ENCODE data around the gene UGT1A9.
"Not testable (repeated sequence)": the region's sequence is repeated elsewhere in the genome, so short reads cannot be mapped to it uniquely, and the experiment has no call there.

Gene UGT1A9

GRCh38 chr2:233671290-233672161 lies at the start of gene UGT1A9:
Gene UGT1A9, plus strand, starts transcription at chr2:233671898. Its CDS starts 37 bp downstream, at chr2:233671935.
- TF ChIP-seq GATA3 (IDR thresholded peaks at IDR 0.05; ENCODE audit: low read depth, low read length), result no peak
- no peak for TF ChIP-seq GATA2 (IDR thresholded peaks at IDR 0.05; ENCODE audit: low read depth, low read length)

DNA sequence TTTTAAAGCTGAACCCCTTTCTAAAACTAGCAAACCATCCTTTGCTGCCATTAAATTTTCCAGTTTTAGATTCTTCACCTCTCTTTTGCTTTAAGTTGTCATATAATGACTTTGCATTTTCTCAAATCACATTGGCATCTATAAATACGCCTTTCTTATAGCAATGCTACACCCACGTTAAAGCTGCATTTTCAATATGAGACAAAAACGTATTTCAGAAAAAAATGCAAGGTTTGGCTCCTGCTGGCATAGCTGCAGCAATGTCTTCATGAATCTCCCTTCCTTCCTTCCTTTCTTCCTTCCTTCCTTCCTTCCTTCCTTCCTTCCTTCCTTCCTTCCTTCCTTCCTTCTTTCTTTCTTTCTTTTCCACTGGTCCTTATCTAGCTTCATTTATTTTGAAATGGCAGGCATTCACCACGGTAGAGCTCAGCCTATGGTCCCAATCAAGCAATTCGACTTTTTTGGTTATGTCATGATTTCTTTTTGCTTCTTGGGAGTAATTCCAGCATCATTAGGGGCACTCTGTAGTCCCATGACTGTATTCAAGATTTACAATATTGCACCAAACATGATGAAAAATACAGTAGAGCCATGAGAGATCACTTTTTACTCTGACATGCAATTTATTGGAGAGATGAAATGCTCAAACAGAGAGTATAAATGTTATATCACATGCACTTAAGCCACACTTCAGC lies 44.2 kb upstream of the UGT1A9 start:
- TF ChIP-seq GATA2 (IDR thresholded peaks at IDR 0.05; ENCODE audit: low read depth, low read length) (no peak), GATA3 (IDR thresholded peaks at IDR 0.05; ENCODE audit: low read depth, low read length) (no peak)

DNA sequence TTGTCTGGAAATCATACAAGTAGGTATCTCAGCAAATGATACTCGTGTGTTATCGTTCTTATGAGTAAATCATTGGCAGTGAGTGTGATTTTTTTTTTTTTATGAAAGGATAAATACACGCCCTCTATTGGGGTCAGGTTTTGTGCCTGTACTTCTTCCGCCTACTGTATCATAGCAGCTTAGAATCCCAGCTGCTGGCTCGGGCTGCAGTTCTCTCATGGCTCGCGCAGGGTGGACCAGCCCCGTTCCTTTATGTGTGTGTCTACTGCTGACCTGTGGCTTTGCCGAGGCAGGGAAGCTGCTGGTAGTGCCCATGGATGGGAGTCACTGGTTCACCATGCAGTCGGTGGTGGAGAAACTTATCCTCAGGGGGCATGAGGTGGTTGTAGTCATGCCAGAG lies 35.4 kb upstream of the UGT1A9 start, which contains the start of gene UGT1A10:
TSS of gene UGT1A10 (plus strand) at position 143 of the 400 bp plus-strand sequence. CDS start at position 218, 75 bp downstream.
- TF ChIP-seq GATA2, GATA3 (IDR thresholded peaks at IDR 0.05; ENCODE audit: low read depth, low read length): not testable (repeated sequence)

- no peak for TF ChIP-seq GATA3 (IDR thresholded peaks at IDR 0.05; ENCODE audit: low read depth, low read length)
- TF ChIP-seq GATA2 (IDR thresholded peaks at IDR 0.05; ENCODE audit: low read depth, low read length), result no peak
These were observed 32.9 kb upstream of the UGT1A9 start for GRCh38 chr2:233638836-233639235.

DNA sequence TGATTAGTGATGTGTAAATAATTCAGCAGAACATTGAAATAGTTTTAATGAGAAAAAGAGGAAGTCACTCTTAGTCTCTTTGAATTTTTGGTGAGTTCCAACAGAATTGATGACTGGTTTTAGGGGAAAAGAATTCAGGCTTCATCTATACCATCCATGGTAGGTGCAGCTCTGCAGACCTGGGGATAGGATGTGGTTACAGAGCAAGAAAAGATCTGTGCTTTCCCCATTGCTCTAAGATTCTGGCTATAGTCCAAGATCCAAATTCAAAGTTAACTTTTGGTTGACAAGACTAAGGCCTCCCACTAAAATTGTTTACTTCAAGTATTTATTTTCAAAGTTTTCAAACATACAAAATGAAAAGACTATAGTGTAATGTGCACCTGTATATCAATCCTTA lies 31.8 kb upstream of the UGT1A9 start:
- TF ChIP-seq GATA2 (IDR thresholded peaks at IDR 0.05; ENCODE audit: low read depth, low read length) (no peak), GATA3 (IDR thresholded peaks at IDR 0.05; ENCODE audit: low read depth, low read length) (no peak)

DNA sequence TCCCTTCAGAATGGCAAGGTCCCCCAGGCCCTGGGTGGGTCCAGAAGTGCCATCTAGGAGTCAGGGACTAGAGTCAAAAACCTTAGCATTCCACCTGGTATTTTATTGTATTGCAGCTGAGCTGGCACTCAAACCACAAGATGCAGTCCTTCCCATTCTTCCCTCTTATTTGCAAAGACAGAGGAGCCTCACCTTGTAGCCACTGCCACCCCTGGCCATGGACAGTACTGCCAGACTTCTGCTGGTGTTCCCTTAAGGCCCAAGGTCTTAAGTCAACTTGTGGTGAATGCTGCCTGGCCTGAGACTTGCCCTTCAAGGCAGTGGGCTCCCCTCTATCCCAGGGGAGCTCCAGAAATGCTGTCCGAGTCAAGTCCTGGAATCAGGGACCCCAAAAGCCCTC lies 28.6 kb upstream of the UGT1A9 start:
- TF ChIP-seq GATA2 (IDR thresholded peaks at IDR 0.05; ENCODE audit: low read depth, low read length) (no peak), GATA3 (IDR thresholded peaks at IDR 0.05; ENCODE audit: low read depth, low read length) (no peak)

- no peak for TF ChIP-seq GATA3 (IDR thresholded peaks at IDR 0.05; ENCODE audit: low read depth, low read length)
- TF ChIP-seq GATA2 (IDR thresholded peaks at IDR 0.05; ENCODE audit: low read depth, low read length), result no peak
These were observed 20.7 kb upstream of the UGT1A9 start for GRCh38 chr2:233650981-233651380.

GRCh38 chr2:233651430-233651829 lies 20.3 kb upstream of the UGT1A9 start:
- no peak for TF ChIP-seq GATA3 (IDR thresholded peaks at IDR 0.05; ENCODE audit: low read depth, low read length)
- TF ChIP-seq GATA2 (IDR thresholded peaks at IDR 0.05; ENCODE audit: low read depth, low read length), result no peak

- no peak for TF ChIP-seq GATA2 (IDR thresholded peaks at IDR 0.05; ENCODE audit: low read depth, low read length)
These were observed 17.2 kb upstream of the UGT1A9 start for GRCh38 chr2:233654501-233654900.

- no peak for TF ChIP-seq GATA2 (IDR thresholded peaks at IDR 0.05; ENCODE audit: low read depth, low read length)
- no peak for TF ChIP-seq GATA3 (IDR thresholded peaks at IDR 0.05; ENCODE audit: low read depth, low read length)
These were observed 16.7 kb upstream of the UGT1A9 start for GRCh38 chr2:233655043-233655442.

GRCh38 chr2:233656443-233656842 lies 15.3 kb upstream of the UGT1A9 start:
- no peak for TF ChIP-seq GATA3 (IDR thresholded peaks at IDR 0.05; ENCODE audit: low read depth, low read length)
- TF ChIP-seq GATA2 (IDR thresholded peaks at IDR 0.05; ENCODE audit: low read depth, low read length), result no peak

- no peak for TF ChIP-seq GATA3 (IDR thresholded peaks at IDR 0.05; ENCODE audit: low read depth, low read length)
- no peak for TF ChIP-seq GATA2 (IDR thresholded peaks at IDR 0.05; ENCODE audit: low read depth, low read length)
These were observed 13.1 kb upstream of the UGT1A9 start for GRCh38 chr2:233658610-233659009.

DNA sequence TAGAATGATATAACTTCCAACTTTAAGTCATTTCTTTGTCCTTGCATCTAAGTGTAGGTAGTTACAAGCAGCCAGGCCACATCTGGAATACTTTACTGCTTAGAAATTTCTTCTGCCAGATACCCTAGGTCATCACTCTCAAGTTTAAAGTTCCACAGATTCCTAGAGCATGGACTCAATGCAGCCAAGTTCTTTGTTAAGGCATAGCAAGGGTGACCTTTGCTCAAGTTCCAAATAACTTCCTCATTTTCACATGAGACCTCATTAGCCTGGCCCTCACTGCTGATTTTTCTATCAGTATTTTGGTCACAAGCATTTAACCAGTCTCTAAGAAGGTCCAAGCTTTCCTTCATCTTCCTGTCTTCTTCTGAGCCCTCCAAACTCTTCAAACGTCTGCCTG lies 7.8 kb upstream of the UGT1A9 start:
- TF ChIP-seq GATA3 (IDR thresholded peaks at IDR 0.05; ENCODE audit: low read depth, low read length) (no peak), GATA2 (IDR thresholded peaks at IDR 0.05; ENCODE audit: low read depth, low read length) (no peak)

DNA sequence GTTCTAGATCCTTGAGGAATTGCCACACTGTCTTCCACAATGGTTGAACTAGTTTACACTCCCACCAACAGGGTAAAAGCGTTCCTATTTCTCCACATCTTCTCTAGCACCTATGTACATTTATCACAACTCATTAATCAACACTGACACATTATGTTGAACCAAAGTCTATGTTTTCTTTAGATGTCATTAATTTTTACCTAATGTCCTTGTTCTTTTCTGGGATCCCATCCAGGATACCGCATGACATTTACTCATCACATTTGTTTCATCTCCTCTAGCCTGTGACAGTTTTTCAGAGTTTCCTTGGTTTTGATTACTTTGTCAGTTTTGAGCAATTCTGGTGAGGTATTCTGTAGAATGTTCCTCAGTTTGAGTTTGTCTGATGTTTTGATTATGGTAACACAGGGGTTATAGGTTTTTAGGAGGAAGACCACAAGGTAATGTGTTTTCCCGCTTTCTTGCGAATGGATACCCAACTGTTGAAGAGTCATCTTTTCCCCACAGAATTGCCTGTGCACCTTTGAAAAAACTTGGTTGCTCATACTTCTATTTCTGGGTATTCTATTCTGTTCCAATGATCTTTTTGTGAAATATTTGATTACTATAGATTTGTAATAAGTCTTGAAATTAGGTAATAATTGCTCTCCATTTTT lies 3.0 kb upstream of the UGT1A9 start:
- no peak for TF ChIP-seq GATA2 (IDR thresholded peaks at IDR 0.05; ENCODE audit: low read depth, low read length)
- no peak for TF ChIP-seq GATA3 (IDR thresholded peaks at IDR 0.05; ENCODE audit: low read depth, low read length)

Measured in SH-SY5Y (cell line).